HG03103 (cell line): ENCODE measurements around the gene PGBD1.
"Not testable (repeated sequence)": the region's sequence is repeated elsewhere in the genome, so short reads cannot be mapped to it uniquely, and the experiment has no call there.

Source experiments
- ATAC-seq: cut with Tn5 transposase; IDR thresholded peaks from one replicate; pipeline ENCODE4 v1.9.1; 2021; ENCODE audit warnings: low read depth; ENCODE audit not compliant: unreplicated experiment

PGBD1 gene

DNA sequence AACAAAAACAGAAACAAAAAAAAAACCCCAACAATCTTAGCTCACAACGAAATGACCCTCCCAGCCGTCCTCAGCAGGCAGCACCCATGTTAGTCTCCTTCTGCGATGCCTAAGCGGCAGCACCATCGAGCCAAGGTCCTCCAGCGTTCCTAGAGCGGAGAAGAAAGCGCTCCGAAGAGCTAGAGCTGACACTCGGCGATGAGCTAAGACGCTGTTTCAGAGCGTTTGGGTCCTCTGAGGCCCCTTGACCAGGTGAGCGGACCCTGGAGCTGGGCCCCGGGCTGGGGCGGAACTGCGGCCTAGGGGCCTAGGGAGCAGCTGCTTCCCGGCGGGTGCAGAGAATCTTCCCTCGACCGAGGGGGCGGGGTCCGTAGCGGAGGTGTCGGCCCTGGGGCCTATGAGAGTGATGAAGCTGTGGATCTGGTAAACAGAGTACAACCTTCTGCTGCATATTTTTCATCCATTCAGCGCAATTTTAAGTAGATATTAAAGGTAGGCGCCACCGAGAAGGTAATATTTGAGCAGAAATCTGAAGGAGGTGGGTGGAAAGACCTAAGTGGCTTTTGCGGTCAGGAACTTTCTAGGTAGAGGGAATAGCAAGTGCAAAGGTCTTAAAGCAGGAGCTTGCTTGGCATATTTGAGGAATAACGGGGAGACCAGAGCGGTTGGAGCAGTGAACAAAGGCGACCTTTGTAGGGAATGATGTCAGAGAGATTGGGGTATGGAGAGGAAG lies 14.2 kb upstream of the PGBD1 start, which contains the start of gene ZSCAN26:
Gene ZSCAN26, plus strand, starts transcription at position 182 of the 733 bp plus-strand sequence. CDS start 4,777 bp downstream, outside the sequence.
- peak; percentile 86 for ATAC-seq

DNA sequence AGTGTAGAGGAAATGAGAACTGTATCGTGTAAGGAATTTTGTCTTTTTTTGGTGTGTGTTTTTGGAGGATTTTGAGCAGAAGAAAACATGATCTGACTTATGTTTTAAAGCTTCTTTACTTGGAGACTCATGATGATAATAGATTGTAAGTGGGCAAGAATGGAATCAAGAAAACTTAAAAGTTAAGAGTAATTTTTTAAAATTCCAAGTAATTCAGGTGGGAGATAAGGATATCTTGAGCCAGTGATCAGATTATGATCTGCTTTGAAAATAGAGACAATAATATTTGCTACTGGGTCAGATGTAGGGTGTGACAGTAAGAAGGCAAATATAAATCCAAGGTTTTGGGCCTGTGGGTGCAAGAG lies 13.7 kb upstream of the PGBD1 start:
- no peak for ATAC-seq

DNA sequence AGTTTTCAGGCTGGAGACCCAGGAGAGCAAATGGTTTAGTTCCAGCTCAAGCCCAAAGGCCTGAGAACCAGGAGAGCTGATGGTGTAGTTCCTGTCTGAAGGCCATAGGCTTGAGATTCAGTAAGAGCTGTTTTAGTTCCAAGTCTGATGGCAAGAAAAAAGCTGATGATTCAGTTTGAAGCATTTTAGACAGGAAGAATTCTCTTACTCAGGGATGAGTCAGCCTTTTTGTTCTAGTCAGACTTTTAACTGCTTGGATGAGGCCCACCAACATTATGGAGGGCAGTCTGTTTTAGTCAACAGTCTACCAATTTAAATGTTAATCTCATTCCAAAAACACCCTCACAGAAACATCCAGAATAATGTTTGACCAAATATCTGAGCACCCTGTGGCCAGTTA lies 11.9 kb upstream of the PGBD1 start:
- ATAC-seq = no peak

DNA sequence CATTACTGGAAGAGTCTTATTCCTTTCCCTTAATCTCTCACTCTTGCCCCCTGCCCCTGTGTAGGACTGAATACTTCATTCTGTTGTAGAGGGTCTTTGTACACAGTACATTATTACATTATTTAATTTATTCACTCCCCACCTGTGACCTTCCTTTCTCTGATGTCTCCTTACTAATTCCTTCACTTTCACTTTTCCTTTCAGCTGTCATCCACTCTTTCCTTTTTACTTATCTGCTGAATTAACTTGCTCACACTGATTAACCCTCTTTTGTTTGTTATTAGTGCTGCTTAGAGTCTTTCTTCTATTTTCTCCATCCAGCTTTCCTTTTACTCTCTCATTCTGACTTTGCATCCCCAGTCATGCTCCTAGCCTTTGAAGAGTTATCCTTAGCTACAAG lies 6.5 kb upstream of the PGBD1 start:
- ATAC-seq = no peak

DNA sequence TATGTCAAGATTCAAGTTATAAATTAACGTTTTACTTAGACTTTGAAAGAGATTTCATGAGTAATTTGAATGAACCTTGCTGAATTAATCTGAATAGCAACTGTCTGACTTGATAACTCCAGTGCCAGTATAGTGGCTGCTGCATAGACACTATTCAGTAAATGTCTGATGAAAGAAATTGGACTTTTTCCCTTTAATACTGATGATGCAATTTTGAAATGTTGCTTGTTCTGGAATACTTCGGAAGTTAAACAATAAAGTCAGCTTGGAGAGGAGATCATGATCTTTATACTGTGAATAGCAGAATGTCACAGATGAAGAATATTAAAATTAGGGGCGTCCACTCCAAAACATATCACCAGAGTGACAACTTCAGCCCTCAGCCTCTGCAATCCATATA lies 3.6 kb upstream of the PGBD1 start:
- ATAC-seq = no peak

DNA sequence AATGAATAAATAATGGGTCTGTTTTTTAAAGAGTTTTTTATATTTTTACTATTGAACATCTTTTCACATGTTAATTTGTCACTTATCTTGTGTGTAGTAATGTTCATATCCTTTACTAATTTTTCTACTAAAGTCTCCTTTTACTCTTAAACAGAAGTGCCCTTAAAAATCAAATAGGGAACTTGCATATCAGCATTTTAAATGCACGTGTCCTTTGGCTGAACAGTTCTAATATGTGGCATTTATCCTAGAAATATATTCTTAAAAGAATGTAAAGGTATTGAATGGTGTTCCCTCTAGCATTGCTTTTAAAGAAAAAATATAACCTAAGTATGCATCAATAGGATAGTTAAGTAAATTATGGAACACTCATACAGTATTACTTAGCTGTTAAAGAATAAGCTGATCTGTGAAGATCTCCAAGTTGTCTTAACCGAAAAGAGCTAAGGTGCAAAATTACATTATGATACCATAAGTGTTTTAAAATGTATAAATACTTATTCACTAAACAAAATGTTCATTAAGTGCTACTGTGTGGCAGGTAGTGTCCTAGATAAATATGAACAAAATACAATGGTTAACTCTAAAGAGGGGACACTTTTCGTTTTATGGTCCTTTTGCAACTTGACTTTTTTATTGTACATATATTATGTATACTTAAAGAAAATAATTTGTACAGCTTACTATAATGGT lies 631 bp upstream of the PGBD1 start:
- no peak for ATAC-seq

DNA sequence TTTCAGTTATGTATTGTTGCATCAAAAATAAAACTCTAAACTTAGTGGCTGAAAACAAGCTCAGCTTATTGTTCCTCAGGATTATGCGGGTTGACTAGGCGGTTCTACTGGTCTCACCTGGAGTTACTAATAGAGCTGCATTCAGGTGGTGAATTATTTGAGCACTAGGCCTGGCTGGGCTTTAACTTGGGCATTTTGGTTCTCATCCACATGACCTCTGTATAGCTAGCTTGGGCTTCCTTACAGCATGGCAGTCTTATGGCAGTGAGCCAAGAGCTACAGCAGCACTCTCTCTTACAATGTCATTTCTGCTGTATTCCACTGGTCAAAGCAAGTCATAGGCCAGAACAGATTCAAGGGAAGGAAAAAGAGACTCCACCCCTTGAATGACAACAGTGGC lies 1.6 kb downstream of the PGBD1 start:
- ATAC-seq = no peak

DNA sequence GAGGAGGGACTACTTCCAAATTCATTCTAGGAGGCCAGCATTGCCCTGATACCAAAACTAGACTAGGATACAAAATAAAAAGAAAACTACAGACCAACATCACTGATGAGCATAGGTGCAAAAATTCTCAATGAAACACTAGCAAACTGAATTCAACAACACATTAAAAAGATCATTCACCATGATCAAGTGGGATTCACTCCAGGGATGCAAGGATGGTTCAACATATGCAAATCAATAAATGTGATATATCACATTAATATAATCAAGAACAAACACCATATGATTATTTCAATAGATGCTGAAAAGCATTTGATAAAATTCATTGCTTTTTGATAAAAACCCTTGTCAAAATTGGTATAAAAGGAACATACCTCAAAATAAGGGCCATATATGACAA lies 10.2 kb downstream of the PGBD1 start:
- no peak for ATAC-seq

DNA sequence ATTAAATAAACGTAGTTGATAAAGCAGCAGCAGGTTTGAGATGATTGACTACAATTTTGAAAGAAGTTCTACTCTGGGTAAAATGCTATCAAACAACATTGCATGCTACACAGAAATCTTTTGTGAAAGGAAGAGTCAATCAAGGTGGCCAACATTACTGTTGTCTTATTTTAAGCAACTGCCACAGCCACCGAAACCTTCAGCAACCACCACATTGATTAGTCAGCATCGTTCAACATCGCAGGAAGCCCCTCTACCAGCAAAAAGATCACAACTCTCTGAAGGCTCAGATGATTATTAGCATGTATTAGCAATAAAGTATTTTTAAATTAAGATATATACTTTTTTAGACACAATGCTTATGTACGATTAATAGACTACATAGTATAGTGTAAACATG lies 14.0 kb downstream of the PGBD1 start:
- no peak for ATAC-seq

DNA sequence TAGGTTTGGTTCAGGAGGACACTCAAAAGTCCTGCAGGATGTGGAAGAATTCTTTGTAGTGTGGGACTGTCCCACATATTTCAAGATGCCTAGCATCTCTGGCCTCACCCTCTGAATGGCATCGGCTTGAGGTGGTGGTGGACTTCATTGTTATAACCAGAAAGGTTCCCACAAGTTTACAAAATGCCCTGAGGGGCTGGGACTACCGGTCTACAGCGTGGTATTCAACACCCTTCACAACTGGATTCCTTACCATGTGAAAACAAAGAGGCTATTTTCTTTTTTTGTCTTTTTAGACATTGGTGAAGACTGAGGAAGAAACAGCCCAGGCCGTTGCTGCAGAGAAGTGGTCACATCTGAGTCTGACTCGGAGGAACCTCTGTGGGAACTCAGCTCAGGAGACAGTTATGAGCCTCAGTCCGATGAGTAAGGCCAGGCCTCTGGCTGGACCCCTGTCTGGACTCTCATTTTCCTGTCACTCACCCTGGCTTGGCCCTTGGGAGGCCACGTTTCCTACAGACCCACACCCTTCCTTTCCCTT lies 15.2 kb downstream of the PGBD1 start:
- ATAC-seq = no peak

DNA sequence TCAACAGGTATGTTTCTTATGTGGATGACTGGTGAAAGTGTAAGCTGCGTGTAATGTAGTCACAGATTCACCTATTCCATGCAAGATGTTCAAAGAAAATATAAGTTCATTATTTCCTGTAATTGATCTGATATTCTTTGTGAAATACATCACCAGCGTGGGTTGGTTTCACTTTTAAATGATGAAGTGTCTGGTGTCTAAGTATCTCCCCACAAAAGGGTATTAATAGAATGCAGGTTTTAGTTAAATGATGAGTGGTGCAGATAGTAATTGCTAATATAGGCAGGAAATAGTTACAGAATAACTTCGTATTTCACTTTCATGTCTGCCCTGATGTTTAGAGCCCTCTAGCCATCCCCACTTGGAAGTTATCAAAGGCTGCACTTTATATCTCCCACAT lies 22.2 kb downstream of the PGBD1 start:
- no peak for ATAC-seq

DNA sequence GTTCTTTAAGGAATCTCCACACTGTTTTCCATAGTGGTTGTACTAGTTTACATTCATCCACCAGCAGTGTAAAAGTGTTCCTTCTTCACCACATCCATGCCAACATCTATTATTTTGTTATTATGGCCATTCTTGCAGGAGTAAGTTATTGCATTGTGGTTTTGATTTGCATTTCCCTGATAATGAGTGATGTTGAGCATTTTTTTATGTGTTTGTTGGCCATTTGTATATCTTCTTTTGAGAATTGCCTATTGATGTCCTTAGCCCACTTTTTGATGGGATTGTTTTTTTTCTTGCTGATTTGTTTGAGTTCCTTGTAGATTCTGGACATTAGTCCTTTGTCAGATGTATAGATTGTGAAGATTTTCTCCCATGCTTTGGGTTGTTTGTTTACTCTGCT lies 25.0 kb downstream of the PGBD1 start:
- ATAC-seq = not testable (repeated sequence)

DNA sequence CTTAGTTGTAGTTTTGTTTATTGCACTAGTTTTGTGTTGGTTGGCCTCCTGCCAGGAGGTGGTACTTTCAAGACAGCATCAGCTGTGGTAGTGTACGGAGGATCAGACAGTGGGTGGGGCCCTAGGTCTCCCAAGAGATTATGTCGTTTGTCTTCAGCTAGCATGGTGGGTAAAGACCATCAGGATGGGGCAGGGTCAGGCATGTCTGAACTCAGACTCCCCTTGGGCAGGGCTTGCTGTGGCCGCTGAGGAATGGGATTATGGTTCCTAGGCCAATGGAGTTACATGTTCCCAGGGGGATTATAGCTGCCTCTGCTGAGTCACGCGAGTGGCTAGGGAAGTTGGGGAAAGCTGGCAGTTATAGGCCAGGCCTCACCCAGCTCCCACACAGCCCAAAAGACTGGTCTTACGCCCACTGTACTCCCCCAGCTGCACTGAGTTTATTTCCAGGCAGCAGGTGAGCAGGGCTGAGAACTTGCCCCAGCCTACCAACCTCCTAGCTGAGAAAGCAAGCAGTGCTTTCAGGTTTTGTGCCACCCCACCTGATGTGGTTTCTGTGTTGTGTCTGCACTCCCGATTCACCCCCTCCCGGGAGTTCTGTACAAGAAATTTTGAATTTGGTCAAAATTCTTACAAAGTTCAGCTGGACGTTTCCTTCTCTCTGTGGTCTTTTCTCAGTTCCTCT lies 29.9 kb downstream of the PGBD1 start:
- ATAC-seq = no peak

DNA sequence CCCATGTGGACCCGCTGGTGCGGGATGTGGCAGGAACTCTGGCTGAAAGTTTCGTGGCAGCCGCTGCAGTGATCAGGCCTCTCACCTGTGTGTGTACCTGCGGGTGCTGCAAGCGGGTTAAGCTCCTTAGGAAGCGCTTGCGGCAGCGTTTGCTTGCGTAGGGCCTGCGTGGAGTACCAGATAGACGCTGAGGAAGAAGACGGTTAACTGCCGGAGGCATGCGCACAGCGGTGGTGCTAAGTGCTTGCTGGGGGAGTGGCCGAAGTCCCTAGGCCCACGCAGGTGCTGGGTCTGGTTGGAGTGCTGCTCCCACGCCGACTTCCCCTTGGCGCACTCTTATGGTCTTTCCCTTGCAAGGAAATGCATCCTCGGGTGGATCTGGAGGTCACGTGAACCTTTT lies 31.6 kb downstream of the PGBD1 start:
- ATAC-seq = no peak

DNA sequence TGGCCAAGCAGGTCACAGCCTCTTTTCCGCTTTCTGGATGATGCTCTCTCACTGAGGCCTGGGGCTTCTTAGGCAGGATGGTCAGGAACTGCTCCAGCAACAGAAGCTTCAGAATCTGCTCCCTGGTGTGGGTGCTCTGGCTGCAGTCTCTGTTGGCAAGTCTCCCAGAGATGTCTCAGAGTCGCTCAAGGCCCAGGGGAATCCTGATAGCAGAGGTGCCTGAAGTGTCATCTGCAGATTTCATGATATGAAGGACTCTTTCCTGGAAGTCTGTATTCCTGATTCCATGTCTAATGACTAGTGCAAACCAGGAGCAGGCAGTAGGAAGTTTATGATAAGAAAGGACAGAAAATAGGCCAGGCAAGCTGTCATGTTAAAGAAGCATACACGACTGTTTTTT lies 34.3 kb downstream of the PGBD1 start:
- no peak for ATAC-seq

DNA sequence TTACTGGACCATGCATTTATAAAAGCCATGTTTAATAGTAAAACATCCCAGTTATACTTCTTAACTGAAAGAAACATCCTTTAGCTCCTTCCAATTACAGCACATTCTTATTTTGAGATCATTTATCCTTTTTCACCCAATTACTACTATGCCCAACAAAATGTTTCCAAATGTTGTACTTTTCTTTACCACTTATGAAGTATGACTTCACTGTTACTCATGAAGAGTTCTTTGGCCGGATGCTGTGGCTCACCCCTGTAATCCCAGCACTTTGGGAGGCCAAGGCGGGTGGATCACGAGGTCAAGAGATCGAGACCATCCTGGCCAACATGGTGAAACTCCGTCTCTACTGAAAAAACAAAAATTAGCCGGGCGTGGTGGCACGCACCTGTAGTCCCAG lies 36.5 kb downstream of the PGBD1 start:
- not testable (repeated sequence) for ATAC-seq

DNA sequence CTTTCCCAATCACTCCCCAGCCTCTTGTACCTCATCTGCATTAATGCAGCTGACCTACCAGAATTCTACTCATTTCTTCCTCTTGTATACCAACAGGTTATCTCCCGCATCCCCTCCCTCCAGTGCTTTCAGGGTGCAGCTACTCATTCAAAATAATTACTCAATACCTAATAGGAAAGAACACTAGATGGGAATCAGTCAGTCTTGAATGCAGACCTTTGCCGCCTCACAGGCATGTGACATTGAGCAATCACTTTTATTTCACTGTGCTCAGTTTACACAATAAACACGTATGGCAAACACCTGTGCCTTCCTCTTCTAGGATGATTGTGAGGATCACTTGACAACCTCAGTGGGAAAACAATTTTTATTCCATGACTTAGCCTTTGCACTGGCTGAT lies 41.3 kb downstream of the PGBD1 start:
- ATAC-seq = no peak

DNA sequence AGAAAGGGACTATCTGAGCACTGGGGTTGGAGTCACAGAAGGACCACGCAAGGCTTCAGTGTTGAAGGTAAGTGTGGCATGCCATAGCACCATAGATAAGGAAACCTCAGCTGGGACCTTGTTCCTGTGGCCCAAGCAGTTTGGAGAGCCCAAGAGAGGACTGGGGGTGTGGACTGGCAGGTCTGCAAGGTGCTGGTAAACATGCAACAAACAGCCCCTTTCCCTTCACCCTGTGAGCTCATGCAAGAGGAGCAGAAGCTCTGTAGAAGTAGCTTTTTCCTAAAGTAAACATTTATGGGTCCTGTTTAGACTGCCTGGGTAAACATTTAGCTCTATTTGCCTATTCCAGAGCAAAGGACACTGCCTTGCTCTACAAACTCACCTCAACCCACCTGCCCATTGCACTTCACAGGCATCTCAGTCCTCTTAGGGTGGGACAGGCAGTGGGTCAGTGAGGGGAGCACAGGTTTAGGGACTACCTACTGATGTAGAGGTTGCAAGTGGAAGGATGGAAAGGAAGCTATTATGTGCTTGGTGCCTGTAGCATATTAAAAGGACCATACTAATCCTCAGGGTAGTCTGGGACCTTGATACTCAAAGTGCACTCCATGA lies 42.5 kb downstream of the PGBD1 start:
- ATAC-seq = no peak

DNA sequence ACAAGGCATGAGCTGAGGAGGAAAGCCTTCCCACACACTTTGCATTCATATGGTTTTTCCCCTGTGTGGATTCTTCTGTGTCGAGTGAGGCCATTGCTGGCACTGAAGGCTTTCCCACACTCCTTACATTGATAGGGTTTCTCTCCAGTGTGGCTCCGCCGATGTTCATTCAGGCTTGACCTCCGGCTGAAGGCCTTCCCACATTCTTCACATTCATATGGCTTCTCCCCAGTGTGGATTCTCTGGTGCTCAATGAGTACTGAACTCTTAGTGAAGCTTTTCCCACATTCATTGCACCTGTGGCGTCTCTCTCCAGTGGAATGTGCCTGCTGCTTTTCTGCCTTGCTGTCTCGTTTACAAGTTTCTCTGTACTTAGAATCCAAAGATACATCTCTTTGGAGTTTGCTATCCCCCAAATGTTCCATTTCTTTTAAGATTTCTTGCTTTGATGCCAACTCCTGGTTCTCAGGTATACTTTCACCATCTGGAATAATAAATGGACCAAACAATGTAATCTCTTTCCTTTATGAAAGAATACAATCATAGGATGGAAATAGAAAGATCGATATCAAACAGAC lies 45.1 kb downstream of the PGBD1 start:
- ATAC-seq = no peak

DNA sequence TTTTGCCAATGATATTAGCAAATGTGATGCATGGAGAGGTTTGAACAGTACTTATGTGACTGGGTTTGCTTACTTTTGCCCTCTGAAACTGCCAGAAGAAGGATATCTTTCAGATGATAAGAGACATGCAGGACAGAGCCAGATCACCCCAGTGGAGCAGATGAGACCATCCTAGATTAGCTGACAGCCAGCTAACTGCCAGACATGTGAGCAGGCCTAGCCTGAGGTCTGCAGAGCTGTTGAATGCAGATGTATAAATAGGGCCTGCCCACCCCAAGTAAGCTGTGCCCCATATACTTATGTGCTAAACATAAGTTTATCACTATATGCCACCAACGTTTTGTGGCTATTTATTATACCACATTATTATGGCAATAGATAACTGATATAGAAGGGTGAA lies 48.7 kb downstream of the PGBD1 start:
- no peak for ATAC-seq

DNA sequence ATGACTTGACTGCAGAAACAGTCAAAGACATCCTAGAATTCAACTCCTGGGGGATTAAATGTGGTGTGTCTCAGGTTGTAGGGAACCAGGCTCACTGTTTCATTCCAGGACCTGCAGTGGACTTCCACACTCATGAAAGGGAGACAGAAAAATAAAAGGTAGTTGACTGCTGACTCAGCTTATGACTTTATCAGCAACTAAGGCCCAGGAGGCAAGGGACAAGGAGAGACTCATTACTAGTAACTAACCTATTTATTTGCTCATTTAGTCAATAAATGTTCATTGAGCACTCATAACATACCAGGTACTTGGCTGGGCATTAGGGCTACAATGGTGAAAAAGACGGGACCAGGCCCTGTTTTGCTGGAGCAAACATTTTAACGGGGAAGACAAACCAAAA lies 51.7 kb downstream of the PGBD1 start:
- no peak for ATAC-seq
